ENCODE measurements around the gene HOXD8.

HOXD8 gene

GRCh38 chr2:176107731-176108181 lies 21.7 kb upstream of the HOXD8 start:
- TF ChIP-seq CTCF (IDR thresholded peaks at IDR 0.05; ENCODE audit: insufficient read depth, low read depth, low read length, missing control alignments) = no peak
- no peak for DNase-seq (ENCODE audit: low read depth)
- H3K4me3 ChIP-seq (ENCODE audit: low read depth, low read length) = no peak overlapping the region

GRCh38 chr2:176109192-176109901 lies 20.2 kb upstream of the HOXD8 start:
- no peak for TF ChIP-seq CTCF (IDR thresholded peaks at IDR 0.05; ENCODE audit: insufficient read depth, low read depth, low read length, missing control alignments)
- no peak overlapping the region for H3K4me3 ChIP-seq (ENCODE audit: low read depth, low read length)
- no peak for DNase-seq (ENCODE audit: low read depth)

- H3K4me3 ChIP-seq (ENCODE audit: low read depth, low read length) = no peak overlapping the region
- TF ChIP-seq CTCF (IDR thresholded peaks at IDR 0.05; ENCODE audit: insufficient read depth, low read depth, low read length, missing control alignments) = no peak
- no peak for DNase-seq (ENCODE audit: low read depth)
Measured at GRCh38 chr2:176109946-176110345, 19.6 kb upstream of the HOXD8 start.

GRCh38 chr2:176110415-176111308 lies 18.8 kb upstream of the HOXD8 start:
- no peak overlapping the region for H3K4me3 ChIP-seq (ENCODE audit: low read depth, low read length)
- TF ChIP-seq CTCF (IDR thresholded peaks at IDR 0.05; ENCODE audit: insufficient read depth, low read depth, low read length, missing control alignments) = no peak
- DNase-seq (ENCODE audit: low read depth) = no peak

- peak; percentile 63 for TF ChIP-seq CTCF (IDR thresholded peaks at IDR 0.05; ENCODE audit: insufficient read depth, low read depth, low read length, missing control alignments)
- peak; percentile 48 for DNase-seq (ENCODE audit: low read depth)
- no peak overlapping the region for H3K4me3 ChIP-seq (ENCODE audit: low read depth, low read length)
Measured at GRCh38 chr2:176111309-176111663, 18.2 kb upstream of the HOXD8 start.

- no peak for DNase-seq (ENCODE audit: low read depth)
- no peak for TF ChIP-seq CTCF (IDR thresholded peaks at IDR 0.05; ENCODE audit: insufficient read depth, low read depth, low read length, missing control alignments)
- no peak overlapping the region for H3K4me3 ChIP-seq (ENCODE audit: low read depth, low read length)
Measured at GRCh38 chr2:176111846-176112374, 17.6 kb upstream of the HOXD8 start.
